Chondrocyte (in vitro differentiated cells): ENCODE measurements around the gene ERAP2. TPM values are rescaled to one million over a fixed set of nuclear protein-coding genes. Genes with fewer than 3 reads are reported as not detected.

Experiments used
- DNase-seq: peaks from one replicate; pipeline ENCODE4 v3.0.0; 2021; ENCODE audit warnings: mixed read lengths, low spot score
- H3K27ac Mint-ChIP-seq: one replicate; pipeline ENCODE4 v1.8.0; 2021; ENCODE audit warnings: mild to moderate bottlenecking, moderate library complexity, mixed read lengths; ENCODE audit not compliant: unreplicated experiment
- H3K27me3 Mint-ChIP-seq: 2 replicates; pipeline ENCODE4 v1.8.0; 2021; ENCODE audit warnings: low read depth, mixed read lengths
- H3K36me3 Mint-ChIP-seq: 2 replicates; pipeline ENCODE4 v1.8.0; 2021; ENCODE audit warnings: low read depth, mixed read lengths
- H3K4me1 Mint-ChIP-seq: 2 replicates; pipeline ENCODE4 v1.8.0; 2021; ENCODE audit warnings: low read depth, mild to moderate bottlenecking, mixed read lengths
- H3K4me3 Mint-ChIP-seq: one replicate; pipeline ENCODE4 v1.8.0; 2021; ENCODE audit warnings: mild to moderate bottlenecking, moderate library complexity, mixed read lengths; ENCODE audit not compliant: unreplicated experiment
- H3K9me3 Mint-ChIP-seq: 2 replicates; pipeline ENCODE4 v1.8.0; 2021; ENCODE audit warnings: low read depth, mixed read lengths
- CTCF ChIP-seq: fragments of 200-600 bp; sonication (generic); IDR thresholded peaks from 2 replicates; pipeline ENCODE4 v1.5.0; 2021; ENCODE audit warnings: antibody characterized with exemption, mild to moderate bottlenecking, moderate library complexity
- total RNA-seq: library from RNA; stranded (reverse); gene quantifications from 3 replicates; pipeline ENCODE4 v1.2.1, GENCODE V29; 2021

ERAP2 gene
- total RNA-seq, 1 donor from 2014 or later, result 2.2 TPM

- peaks cover 47% of the 10 kb centered on the region for H3K4me1 Mint-ChIP-seq
- no peaks in the 10 kb centered on the region for H3K27me3 Mint-ChIP-seq
- H3K9me3 Mint-ChIP-seq, result no peaks in the 10 kb centered on the region
- H3K4me3 Mint-ChIP-seq, result no peak overlapping the region
- DNase-seq, result no peak
- TF ChIP-seq CTCF, result no peak
- H3K36me3 Mint-ChIP-seq, result no peaks in the 10 kb centered on the region
- H3K27ac Mint-ChIP-seq, result peak overlapping the region; percentile 77
These were observed 87.0 kb downstream of the ERAP2 start for GRCh38 chr5:96963267-96963666.

- H3K27ac Mint-ChIP-seq, result no peak overlapping the region
- H3K4me1 Mint-ChIP-seq, result peaks cover 73% of the 10 kb centered on the region
- H3K36me3 Mint-ChIP-seq, result no peaks in the 10 kb centered on the region
- DNase-seq, result no peak
- no peak overlapping the region for H3K4me3 Mint-ChIP-seq
- no peak for TF ChIP-seq CTCF
- no peaks in the 10 kb centered on the region for H3K27me3 Mint-ChIP-seq
- H3K9me3 Mint-ChIP-seq, result no peaks in the 10 kb centered on the region
These were observed 90.5 kb downstream of the ERAP2 start for GRCh38 chr5:96966801-96967200.

GRCh38 chr5:96967400-96967799 is 91.1 kb downstream of the ERAP2 start:
- Mint-ChIP-seq H3K4me1 (peaks cover 71% of the 10 kb centered on the region), H3K4me3 (no peak overlapping the region), H3K27ac (peak overlapping the region; percentile 32), H3K9me3 (no peaks in the 10 kb centered on the region), H3K36me3 (no peaks in the 10 kb centered on the region), H3K27me3 (no peaks in the 10 kb centered on the region)
- no peak for DNase-seq
- no peak for TF ChIP-seq CTCF

- Mint-ChIP-seq H3K27me3 (no peaks in the 10 kb centered on the region), H3K27ac (peak overlapping the region; percentile 75)
- TF ChIP-seq CTCF, result no peak
These were observed 91.8 kb downstream of the ERAP2 start for GRCh38 chr5:96968074-96968473.

GRCh38 chr5:96968614-96969013 is 92.3 kb downstream of the ERAP2 start:
- no peaks in the 10 kb centered on the region for H3K27me3 Mint-ChIP-seq
- H3K4me3 Mint-ChIP-seq, result no peak overlapping the region
- no peak for TF ChIP-seq CTCF
- no peaks in the 10 kb centered on the region for H3K9me3 Mint-ChIP-seq
- peaks cover 70% of the 10 kb centered on the region for H3K4me1 Mint-ChIP-seq
- peak overlapping the region; percentile 75 for H3K27ac Mint-ChIP-seq
- DNase-seq, result no peak
- H3K36me3 Mint-ChIP-seq, result no peaks in the 10 kb centered on the region

More at GRCh38 chr5:96968074-96968473, 91.8 kb downstream of the ERAP2 start:
- Mint-ChIP-seq H3K4me1 (peaks cover 71% of the 10 kb centered on the region), H3K4me3 (no peak overlapping the region), H3K36me3 (no peaks in the 10 kb centered on the region), H3K9me3 (no peaks in the 10 kb centered on the region)
- no peak for DNase-seq

Other genes with a start within 250 kb of the ERAP2 start
- gene CAST, start 214.1 kb upstream of the ERAP2 start, total RNA-seq, result 131 to 160 TPM (median 137 TPM) in 3 replicates
- gene ERAP1, start 68.6 kb upstream of the ERAP2 start, total RNA-seq, result 34.6 to 58.5 TPM (median 36.5 TPM) in 3 replicates
- 30.7 to 47.7 TPM (median 31.4 TPM) in 3 replicates for gene LNPEP, start 59.6 kb downstream of the ERAP2 start, total RNA-seq